NK-92 treated with Interleukin-12 subunit alpha and Interleukin-12 subunit beta, amount 100 ng/mL, for 24 hours (cell line): ENCODE results near the gene BTN3A1.

Experiments used
- DNase-seq: peaks from one replicate; lab custom pipeline; 2025; lab: John Stamatoyannopoulos, UW

The BTN3A1 gene

GRCh38 chr6:26379740-26380139 is 22.3 kb upstream of the BTN3A1 start:
- no peak for DNase-seq

- no peak for DNase-seq
Observed at GRCh38 chr6:26380256-26380655, 21.8 kb upstream of the BTN3A1 start.

- no peak for DNase-seq
Observed at GRCh38 chr6:26382121-26382520, 20.0 kb upstream of the BTN3A1 start.

- DNase-seq: no peak
Observed at GRCh38 chr6:26383624-26384417, 18.3 kb upstream of the BTN3A1 start.

- no peak for DNase-seq
Observed at GRCh38 chr6:26385734-26386125, 16.3 kb upstream of the BTN3A1 start.

GRCh38 chr6:26387565-26387964 is 14.5 kb upstream of the BTN3A1 start:
- DNase-seq: no peak

GRCh38 chr6:26388014-26388413 is 14.1 kb upstream of the BTN3A1 start:
- no peak for DNase-seq

GRCh38 chr6:26388441-26388840 is 13.6 kb upstream of the BTN3A1 start:
- no peak for DNase-seq

- DNase-seq: no peak
Observed at GRCh38 chr6:26389349-26389894, 12.7 kb upstream of the BTN3A1 start.

- DNase-seq: no peak
Observed at GRCh38 chr6:26390531-26390930, 11.5 kb upstream of the BTN3A1 start.

GRCh38 chr6:26392932-26393636 is 9.0 kb upstream of the BTN3A1 start:
- no peak for DNase-seq

GRCh38 chr6:26394289-26394688 is 7.8 kb upstream of the BTN3A1 start:
- no peak for DNase-seq

GRCh38 chr6:26398555-26398954 is 3.5 kb upstream of the BTN3A1 start:
- DNase-seq: no peak

GRCh38 chr6:26400626-26401025 is 1.4 kb upstream of the BTN3A1 start:
- DNase-seq: no peak

- no peak for DNase-seq
Observed at GRCh38 chr6:26401389-26401986, 587 bp upstream of the BTN3A1 start.

GRCh38 chr6:26403893-26404292 is 1.8 kb downstream of the BTN3A1 start:
- no peak for DNase-seq

GRCh38 chr6:26404546-26404945 is 2.5 kb downstream of the BTN3A1 start:
- DNase-seq: no peak

GRCh38 chr6:26408828-26409730 is 7.0 kb downstream of the BTN3A1 start:
- DNase-seq: no peak

- no peak for DNase-seq
Observed at GRCh38 chr6:26411751-26412150, 9.7 kb downstream of the BTN3A1 start.

- DNase-seq: no peak
Observed at GRCh38 chr6:26412228-26412627, 10.2 kb downstream of the BTN3A1 start.

- no peak for DNase-seq
Observed at GRCh38 chr6:26412954-26413353, 10.9 kb downstream of the BTN3A1 start.

GRCh38 chr6:26414281-26414680 is 12.2 kb downstream of the BTN3A1 start:
- DNase-seq: no peak
